HTR-8/SVneo (cell line): Measurements from ENCODE around the gene CSRNP3.
"Not testable (repeated sequence)": the region's sequence is repeated elsewhere in the genome, so short reads cannot be mapped to it uniquely, and the experiment has no call there.

Source experiments
- DNase-seq: peaks from one replicate; pipeline ENCODE4 v3.0.0; 2011; ENCODE audit warnings: low spot score, mixed read lengths; ENCODE audit not compliant: insufficient read length
- FAIRE-seq: peaks from 2 replicates; lab custom pipeline; 2011; peaks lifted over from hg19 to GRCh38; lab: Jason Lieb, UNC

CSRNP3 gene

DNA sequence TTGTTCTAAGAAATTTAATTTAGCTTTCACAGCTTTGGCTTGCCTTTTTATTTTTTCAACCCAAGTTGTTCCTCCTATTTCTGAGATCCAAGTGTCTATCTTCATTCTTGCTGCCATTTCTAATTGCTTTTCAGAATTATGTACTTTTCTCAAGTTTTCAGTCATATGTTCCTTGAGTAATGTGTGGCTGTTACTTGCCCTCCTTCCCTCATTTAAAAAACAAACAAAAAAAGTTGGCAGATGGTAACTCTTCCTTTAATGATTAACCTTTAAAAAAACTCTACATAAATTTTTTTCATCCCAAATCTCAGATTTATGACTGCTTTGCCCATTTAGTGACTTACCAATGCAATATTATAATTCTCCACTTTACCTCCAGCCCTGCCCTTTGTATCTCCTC is 193.2 kb downstream of the CSRNP3 start:
- DNase-seq, result no peak

DNA sequence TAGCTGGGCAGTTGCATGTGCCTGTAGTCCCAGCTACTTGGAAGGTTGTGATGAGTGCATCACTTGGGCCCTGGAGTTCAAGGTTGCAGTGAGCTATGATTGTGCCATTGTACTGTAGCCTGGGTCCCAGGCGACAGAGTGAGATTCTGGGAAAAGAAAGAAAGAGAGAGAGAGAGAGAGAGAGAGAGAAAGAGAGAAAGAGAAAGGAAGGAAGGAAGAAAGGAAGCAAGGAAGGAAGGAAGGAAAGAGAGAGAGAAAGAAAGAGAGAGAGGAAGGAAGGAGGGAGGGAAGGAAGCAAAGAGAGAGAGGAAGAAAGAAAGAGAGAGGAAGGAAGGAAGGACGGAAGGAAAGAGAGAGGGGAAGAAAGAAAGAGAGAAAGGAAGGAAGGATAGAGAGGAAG is 196.1 kb downstream of the CSRNP3 start:
- no peak for FAIRE-seq
- DNase-seq, result no peak

More for the DNA sequence above, 193.2 kb downstream of the CSRNP3 start:
- FAIRE-seq, result no peak

DNA sequence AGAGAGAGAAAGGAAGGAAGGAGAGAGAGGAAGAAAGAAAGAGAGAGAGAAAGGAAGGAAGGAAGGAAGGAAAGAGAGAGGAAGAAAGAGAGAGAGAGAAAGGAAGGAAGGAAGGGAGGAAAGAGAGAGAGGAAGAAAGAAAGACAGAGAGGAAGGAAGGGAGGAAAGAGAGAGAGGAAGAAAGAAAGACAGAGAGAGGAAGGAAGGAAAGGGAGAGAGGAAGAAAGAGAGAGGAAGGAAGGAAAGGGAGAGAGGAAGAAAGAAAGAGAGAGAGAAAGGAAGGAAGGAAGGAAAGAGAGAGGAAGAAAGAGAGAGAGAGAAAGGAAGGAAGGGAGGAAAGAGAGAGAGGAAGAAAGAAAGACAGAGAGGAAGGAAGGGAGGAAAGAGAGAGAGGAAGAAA is 196.6 kb downstream of the CSRNP3 start:
- DNase-seq, FAIRE-seq: not testable (repeated sequence)

DNA sequence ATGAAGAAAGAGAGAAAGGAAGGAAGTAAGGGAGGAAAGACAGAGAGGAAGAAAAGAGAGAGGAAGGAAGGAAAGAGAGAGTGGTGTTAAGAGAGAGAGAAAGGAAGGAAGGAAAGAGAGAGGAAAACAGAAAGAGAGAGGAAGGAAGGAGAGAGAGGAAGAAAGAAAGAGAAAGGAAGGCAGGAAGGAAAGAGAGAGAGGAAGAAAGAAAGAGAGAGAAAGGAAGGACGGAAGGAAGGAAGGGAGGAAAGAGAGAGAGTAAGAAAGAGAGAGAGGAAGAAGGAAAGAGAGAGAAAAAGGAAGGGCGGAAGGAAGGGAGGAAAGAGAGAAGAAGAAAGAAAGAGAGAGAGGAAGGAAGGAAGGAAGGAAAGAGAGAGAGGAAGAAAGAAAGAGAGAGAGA is 197.1 kb downstream of the CSRNP3 start:
- DNase-seq (no peak), FAIRE-seq (no peak)

DNA sequence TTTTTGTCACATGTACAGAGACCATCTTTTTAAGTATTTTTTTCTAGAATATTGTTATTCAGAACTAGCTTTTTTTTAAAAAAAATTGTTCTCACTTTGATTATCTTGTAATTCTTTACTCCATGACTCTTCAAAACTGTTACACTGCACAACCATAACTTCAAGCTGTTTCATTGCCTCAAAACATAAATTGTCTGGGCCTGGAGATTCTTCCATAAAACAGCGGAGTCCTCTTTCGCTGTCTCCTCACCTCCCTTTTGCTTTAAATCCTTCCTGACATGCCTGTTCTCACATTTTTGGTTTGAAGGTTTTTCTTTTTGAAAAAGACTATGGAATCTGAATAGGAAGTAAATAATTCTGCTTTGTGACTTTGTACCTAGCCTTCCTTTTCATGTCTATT is 197.9 kb downstream of the CSRNP3 start:
- DNase-seq, result no peak
- no peak for FAIRE-seq

DNA sequence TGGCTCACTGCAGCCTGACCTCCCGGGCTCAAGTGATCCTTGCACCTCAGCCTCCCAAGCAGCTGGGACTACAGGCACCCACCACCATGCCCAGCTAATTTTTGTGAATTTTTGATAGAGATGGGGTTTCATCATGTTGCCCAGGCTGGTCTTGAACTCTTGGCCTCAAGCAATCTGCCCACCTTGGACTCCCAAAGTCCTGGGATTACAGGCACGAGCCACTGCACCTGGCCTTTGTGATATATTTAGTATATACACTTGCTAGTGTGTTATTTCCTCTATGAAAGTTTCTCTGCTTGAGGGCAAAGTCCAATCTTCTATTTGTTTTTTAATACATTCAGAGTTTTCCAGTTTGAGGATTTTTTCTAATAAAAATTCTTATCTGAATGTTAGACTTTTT is 205.3 kb downstream of the CSRNP3 start:
- no peak for DNase-seq
- FAIRE-seq, result no peak

DNA sequence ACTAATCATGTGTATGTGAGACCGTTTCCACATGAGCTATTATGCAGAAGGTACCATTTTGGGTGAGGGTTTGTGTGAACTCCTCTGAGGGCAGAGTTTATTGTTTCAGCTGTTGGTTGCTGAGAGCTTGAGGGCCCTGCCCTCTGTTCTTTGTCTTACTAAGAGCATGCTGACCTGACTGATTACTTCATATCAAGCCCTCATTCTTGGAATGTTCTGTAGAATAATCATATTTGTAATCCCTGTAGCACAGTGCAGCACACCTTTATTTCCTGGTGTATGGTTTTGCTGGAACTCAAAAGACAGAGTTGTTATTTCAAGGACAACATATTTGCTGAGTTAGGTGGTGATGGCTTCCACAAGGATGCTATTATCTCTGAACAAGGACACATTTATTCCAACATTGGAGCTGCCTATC is 206.1 kb downstream of the CSRNP3 start:
- DNase-seq, result no peak
- no peak for FAIRE-seq

DNA sequence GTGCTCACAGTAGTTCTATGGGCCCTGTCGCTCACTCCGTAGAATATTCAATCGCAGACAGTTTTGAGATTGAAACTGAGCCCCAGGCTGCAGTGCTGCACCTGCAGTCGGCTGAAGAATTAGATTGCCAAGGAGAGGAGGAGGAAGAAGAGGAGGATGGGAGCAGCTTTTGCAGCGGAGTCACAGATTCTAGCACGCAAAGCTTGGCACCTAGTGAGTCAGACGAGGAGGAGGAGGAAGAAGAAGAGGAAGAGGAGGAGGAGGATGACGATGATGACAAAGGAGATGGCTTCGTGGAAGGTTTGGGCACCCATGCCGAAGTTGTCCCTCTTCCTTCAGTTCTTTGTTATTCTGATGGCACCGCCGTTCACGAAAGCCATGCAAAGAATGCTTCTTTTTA is 209.4 kb downstream of the CSRNP3 start:
- FAIRE-seq (no peak), DNase-seq (no peak)

DNA sequence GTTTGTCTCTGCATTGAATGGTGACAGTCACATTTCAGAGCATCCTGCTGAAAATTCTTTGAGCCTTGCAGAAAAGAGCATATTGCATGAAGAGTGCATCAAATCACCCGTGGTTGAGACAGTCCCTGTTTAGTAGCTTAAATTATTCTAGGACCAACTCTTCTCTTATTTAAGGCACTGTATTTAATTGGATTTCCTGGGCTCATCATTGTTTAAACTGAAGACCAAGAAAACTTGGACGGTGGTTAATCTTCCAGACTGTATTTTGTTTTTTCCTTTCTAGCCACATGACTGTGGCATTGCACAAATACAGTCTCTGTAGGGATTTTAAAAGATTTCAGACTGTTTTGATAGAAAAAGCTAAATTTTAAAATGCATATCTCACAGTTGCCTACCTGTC is 210.1 kb downstream of the CSRNP3 start:
- FAIRE-seq (no peak), DNase-seq (no peak)

DNA sequence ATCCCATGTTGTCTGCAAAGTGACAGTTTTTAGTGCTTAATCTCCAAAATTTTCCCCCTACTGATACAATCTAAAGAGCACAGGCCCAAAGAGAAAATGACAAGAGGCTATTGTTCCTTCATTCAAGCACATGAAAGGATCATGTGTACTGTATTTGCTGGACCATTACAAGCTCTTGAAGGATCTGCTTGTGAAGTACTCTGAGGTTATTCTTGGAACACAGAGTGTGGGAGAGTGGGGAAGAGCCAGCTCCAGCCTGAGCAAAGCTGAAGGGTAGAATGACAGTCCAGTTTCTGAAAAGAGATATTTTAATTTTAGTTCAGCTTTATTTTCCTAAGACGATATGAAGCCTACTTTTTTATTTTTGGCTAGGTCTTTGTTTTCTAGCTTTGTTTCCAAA is 212.3 kb downstream of the CSRNP3 start:
- FAIRE-seq, result no peak

DNA sequence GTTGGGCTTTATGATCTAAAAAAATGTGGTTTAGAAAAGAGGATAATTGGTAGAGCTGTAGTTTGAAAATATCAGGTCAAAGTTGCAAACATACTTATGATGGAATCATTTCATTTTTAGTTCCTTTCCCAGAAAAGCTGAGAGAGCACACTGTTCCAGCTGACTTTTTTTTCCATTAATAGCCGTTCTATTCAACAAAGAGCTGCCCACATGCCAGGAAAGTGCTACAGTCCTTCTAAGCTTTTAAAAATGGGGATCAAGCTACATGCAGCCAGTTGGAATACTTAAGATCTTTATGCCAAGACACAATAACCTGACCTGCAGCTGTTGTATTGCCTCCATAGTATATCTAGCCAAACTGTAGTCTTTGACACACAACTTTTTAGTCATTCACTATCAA is 213.0 kb downstream of the CSRNP3 start:
- no peak for DNase-seq
- FAIRE-seq, result no peak

More for the DNA sequence above, 212.3 kb downstream of the CSRNP3 start:
- DNase-seq, result no peak

DNA sequence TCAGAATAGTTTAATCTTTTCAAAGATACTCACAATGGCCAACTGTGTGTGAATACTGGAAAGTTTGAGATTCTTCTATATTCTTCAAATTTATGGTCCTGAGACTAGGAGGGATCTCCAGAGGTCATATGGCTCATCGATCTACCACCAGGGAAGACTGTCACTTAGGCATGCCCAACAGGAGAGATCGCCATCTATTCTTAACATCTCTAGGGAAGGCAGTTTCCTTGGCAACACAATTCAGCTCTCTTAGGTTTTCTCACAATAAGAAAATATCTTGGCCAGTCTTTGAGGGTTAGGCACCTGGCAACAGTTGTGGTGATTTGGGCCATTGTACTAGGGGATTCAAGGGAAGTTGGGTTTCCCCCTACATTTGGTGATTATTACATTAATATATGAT is 217.3 kb downstream of the CSRNP3 start:
- no peak for DNase-seq
- FAIRE-seq, result no peak

DNA sequence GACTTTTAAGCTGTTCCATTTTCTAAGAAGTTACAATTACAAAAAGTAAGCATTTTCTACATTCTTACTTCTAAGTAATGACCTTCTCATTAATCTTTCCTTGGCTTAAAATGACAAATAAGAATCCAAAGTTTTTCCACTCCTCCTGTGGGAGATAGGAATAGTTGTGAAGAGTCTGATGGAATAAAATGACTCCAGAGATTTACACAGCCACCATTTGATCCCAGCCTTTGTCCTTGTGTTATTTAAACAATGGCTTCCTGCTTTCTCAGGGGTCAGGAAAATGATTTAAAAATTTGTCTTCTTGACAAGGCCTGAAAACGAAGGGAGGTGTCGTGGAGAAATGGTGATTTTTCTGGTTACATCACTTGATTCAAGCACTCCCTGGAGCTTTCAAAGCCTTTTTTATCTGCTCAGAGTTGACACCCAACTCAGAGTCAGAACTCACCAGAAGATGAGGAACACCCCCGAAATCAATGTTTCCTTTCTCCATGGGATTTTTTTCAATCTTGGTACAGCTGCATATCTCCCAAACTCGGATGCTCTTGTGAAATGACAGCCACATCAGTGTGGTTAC is 218.0 kb downstream of the CSRNP3 start:
- no peak for FAIRE-seq
- no peak for DNase-seq

DNA sequence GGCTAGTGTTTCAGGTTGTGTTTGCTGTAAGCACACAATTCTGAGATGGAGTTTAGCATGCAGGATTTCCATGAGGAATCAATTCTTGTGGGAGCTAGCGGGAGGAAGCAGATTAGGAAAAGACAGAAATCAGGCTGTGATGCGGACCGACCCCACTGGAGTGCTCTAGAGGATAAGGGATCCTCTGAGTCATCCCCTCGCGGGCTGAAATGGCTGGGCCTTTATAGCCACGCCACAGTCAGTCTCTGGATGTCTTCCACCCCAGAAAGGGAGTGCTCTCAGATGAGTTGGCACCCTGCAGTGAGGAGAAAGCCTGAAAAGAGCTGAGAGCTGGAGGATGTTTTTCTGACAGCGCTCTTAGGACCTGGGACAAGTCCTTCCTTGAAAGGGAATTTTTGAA is 222.1 kb downstream of the CSRNP3 start:
- DNase-seq (no peak), FAIRE-seq (no peak)

DNA sequence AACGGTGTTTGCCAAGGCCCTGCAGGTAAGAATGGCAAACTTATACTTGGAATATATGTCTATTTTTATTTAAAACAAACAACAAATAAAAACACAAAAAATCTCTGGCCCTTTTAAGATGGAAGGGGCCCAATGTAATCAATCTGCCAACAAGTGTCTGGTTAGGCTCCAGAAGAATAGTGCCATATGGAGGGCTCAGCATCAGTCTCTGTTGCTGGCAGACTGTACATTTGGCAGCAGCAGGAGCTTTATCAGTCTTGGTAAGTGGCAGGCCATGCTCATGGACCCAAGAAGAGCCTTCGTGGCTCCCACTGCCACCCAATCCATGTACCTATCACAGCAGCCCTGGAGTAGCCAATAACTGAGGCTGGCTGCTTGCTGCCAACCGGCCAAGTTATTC is 223.4 kb downstream of the CSRNP3 start:
- FAIRE-seq, result no peak
- no peak for DNase-seq

DNA sequence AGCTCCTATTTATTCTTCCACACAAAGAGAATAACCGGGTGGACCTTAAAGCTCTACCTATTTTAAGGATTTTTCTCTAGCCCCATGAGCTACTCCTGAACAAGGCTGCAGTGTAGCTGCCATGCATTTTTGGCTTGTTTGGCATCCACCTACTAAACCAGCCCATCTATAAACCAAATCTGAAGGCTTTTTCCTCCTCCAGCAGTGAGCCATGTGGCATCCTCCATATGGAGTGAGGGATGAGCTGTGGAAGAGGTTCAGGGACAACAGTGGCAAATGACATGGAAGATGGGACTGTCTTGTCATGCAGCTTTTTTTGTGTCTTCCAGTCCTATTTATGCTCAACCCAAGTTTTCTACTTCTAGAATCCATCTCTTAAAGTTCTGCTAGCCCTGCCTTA is 224.3 kb downstream of the CSRNP3 start:
- DNase-seq (no peak), FAIRE-seq (no peak)

DNA sequence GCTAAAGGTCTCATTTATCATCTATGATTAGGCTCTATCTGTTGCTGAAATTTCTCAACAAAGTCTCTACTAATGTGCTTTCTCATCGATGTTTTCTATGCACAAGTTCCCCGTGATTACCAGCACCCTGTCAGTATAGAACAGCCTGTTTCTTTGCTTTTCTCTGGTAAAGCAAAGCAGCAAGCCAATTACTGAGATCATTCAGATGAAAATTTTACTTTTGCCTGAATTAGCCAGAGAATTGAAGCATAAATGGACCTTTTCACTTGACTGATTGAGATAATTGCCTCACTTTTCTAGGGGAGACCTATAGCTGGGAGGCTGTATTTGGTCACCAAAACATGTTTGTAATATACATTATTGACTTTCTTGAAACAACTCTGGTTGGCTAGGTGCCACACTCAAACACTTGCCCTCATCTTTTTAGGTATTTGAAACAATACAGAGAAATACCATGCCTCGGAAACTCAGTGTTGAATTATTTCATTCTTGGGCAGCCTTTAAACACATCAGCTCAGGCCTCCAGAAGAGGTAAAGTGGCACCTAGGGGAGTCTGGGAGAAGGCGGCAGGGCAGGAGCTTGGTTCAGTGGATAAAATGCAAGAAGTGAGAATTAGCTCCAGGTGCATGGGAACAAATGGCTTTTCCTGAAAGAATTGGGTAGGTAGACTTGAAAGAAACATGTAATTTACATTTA is 228.4 kb downstream of the CSRNP3 start:
- DNase-seq (no peak), FAIRE-seq (no peak)

DNA sequence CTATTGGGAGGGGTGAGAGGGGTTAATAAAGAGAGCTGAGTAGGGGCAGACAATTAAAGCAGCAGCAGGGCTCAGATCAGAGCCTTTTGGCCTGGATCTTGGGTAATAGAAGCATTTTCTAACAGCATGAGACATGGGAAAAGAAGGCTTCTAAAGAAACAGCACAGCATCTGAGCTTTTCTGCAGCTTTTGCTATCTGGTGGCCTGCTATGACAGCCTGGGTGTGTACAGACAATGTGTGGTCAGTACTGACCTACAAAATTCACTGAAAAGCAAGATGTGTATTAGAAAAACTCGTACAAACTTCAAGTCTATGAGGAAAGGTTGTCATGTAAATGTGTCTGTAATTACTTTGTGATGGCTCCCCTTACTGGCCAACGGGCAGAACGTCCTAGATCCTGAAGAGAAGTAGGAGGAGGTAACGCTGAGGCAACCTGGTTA is 229.0 kb downstream of the CSRNP3 start:
- FAIRE-seq (no peak), DNase-seq (peak; percentile 7)

DNA sequence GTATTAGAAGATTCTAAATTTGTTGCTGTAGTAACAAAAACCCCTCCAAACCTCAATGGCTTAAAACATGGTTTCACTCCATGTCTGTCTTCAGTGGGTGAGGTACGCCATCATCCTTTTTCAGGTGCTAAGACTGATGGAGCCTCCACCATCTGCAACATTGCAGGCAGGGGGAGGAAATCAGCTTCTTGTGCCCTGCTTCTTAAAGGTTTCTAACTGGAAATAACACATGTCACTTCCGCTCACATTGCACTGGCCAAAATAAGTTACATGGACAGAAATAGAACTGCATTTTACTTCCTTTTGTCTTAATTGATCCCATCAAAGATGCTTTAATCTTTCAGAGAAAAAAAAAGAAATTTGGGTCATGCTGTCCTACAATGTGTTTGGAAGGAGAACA is 230.4 kb downstream of the CSRNP3 start:
- FAIRE-seq, result no peak

DNA sequence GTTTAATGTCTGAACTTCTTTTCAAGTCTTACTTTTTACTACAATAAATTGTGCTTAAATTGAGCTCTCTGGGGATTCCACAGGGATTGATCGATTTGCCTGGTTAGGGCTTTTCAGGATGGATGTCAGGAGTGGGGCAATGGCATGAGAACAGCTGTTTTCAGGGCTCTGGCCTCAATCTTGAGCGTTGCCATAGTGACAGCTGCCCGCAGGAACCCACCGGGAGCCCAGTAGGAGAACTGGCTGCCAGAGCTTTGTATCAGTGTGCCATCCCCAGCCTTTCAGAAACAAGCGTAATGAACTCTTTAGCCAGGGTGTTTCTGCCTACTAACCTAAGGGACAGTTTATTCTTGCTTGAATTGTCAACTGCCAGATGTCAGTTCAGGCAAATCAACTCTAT is 231.0 kb downstream of the CSRNP3 start:
- DNase-seq, result no peak
- FAIRE-seq, result no peak

More for the DNA sequence above, 230.4 kb downstream of the CSRNP3 start:
- no peak for DNase-seq

DNA sequence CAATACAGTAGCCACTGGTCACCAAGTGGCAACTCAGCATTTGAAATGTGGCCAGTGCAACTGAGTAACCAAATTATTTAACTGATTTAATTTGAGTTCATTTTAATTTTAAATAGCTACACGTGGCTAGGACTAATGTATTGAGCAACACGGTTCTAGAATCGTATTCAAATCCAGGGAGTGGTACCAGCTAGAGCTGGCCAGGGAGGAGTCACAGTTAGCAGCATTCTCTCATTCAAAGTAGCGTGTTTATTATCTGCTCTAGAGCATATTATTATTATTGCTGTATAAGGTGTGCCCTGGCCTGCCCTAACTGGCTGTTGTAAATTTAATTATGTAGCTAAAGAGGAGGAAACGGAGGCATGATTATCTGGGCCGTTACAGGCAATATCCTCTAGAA is 231.6 kb downstream of the CSRNP3 start:
- FAIRE-seq, result no peak
- DNase-seq, result no peak

DNA sequence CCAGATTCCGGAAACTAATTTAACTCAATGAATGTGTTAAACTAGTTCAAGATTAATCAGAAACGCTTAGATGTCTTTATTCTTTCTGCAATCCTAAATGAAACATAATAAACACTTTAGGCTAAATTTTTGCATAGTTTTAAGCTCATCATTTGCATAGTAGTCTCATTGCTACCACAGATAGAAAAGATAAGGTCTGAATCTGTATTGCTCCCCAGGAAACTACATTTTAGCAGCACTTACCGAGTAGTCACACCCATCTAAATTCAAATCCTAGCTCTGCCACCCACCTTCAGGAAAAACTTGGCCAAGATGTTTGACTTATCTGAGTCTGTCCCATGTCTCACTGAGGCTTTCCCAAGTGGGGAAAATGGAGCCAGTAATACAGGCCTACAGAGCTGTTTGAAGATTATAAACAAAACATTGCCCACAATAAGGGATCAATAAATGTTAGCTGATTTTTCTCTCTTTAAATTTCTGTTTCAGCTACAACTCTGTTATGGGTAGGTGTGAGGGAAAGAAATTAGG is 237.5 kb downstream of the CSRNP3 start:
- no peak for FAIRE-seq
- no peak for DNase-seq
